IMR-90 (cell line): ENCODE results near the gene CALHM1. TPM values are rescaled to one million over a fixed set of nuclear protein-coding genes. Genes with fewer than 3 reads are reported as not detected.

Source experiments
- ATAC-seq: fragments of 200-7000 bp; cut with Tn5 transposase; 2 replicates; pipeline ENCODE4 v1.9.1; 2020; ENCODE audit warnings: low read depth, mild to moderate bottlenecking, moderate library complexity
- BruUV-seq: library from RNA; stranded (reverse); fragments of 400-500 nt; replicated peaks from 2 replicates; lab custom pipeline; 2021; lab: Mats Ljungman, UMichigan
- CTCF ChIA-PET: fragments of 300-600 bp; formaldehyde crosslinking; extraction: SDS; loops from one replicate; lab custom pipeline; 2021; ENCODE audit warnings: antibody characterized with exemption; lab: Yijun Ruan, JAX
- POLR2A ChIA-PET: fragments of 300-600 bp; sonication (Branson Sonifier 250); formaldehyde crosslinking; loops from one replicate; lab custom pipeline; 2022; ENCODE audit warnings: antibody characterized with exemption; ENCODE audit not compliant: unreplicated experiment; lab: Charles Lee
- DNase-seq: peaks from one replicate; pipeline ENCODE4 v3.0.0; 2013
- H2AFZ ChIP-seq: replicated peaks from 2 replicates; pipeline ENCODE3; 2013; ENCODE audit warnings: low read length, mild to moderate bottlenecking; ENCODE audit not compliant: poor library complexity
- H2AK5ac ChIP-seq: 2 replicates; pipeline ENCODE4 v1.6.1; 2013; ENCODE audit warnings: low read depth, low read length, inconsistent platforms
- H2AK9ac ChIP-seq: replicated peaks from 2 replicates; pipeline ENCODE3; 2013; ENCODE audit warnings: mild to moderate bottlenecking, low read depth, low read length, moderate library complexity; ENCODE audit not compliant: poor library complexity
- H2BK120ac ChIP-seq: 2 replicates; pipeline ENCODE4 v1.6.1; 2013; ENCODE audit warnings: low read depth, low read length, inconsistent platforms
- H2BK15ac ChIP-seq: 3 replicates; pipeline ENCODE4 v1.6.1; 2013; ENCODE audit warnings: low read depth, low read length, inconsistent platforms
- H2BK20ac ChIP-seq: 2 replicates; pipeline ENCODE4 v1.6.1; 2013; ENCODE audit warnings: low read depth, mild to moderate bottlenecking, inconsistent platforms, low read length, moderate library complexity
- H2BK5ac ChIP-seq: 2 replicates; pipeline ENCODE4 v1.6.1; 2013; ENCODE audit warnings: mild to moderate bottlenecking, low read depth, low read length, inconsistent platforms; ENCODE audit not compliant: poor library complexity, severe bottlenecking
- H3K14ac ChIP-seq: replicated peaks from 2 replicates; pipeline ENCODE4 v1.6.1; 2013; ENCODE audit warnings: low read depth, low read length, inconsistent platforms
- H3K18ac ChIP-seq: 2 replicates; pipeline ENCODE4 v1.6.1; 2013; ENCODE audit warnings: low read depth, low read length, control low read depth
- H3K23ac ChIP-seq: 2 replicates; pipeline ENCODE4 v1.6.1; 2013; ENCODE audit warnings: low read depth, low read length, inconsistent platforms
- H3K27ac ChIP-seq: 2 replicates; pipeline ENCODE4 v1.5.1; 2013; ENCODE audit warnings: mild to moderate bottlenecking, control low read depth, low read length; ENCODE audit not compliant: insufficient read depth
- H3K27me3 ChIP-seq: 2 replicates; pipeline ENCODE4 v1.6.1; 2013; ENCODE audit warnings: low read length; ENCODE audit not compliant: control insufficient read depth, insufficient read depth
- H3K36me3 ChIP-seq: 2 replicates; pipeline ENCODE4 v1.6.1; 2013; ENCODE audit warnings: low read length, mixed read lengths; ENCODE audit not compliant: control insufficient read depth, insufficient read depth
- H3K4ac ChIP-seq: 2 replicates; pipeline ENCODE4 v1.6.1; 2013; ENCODE audit warnings: low read depth, low read length, inconsistent platforms
- H3K4me1 ChIP-seq: 2 replicates; pipeline ENCODE4 v1.6.1; 2013; ENCODE audit warnings: low read length, mixed read lengths; ENCODE audit not compliant: control insufficient read depth, insufficient read depth
- H3K4me2 ChIP-seq: 2 replicates; pipeline ENCODE4 v1.6.1; 2013; ENCODE audit warnings: low read depth, mild to moderate bottlenecking, control low read depth, low read length, moderate library complexity
- H3K4me3 ChIP-seq: 2 replicates; pipeline ENCODE4 v1.5.1; 2013; ENCODE audit warnings: low read depth, mild to moderate bottlenecking, control low read depth, low read length, moderate library complexity; ENCODE audit not compliant: insufficient read depth
- H3K56ac ChIP-seq: 2 replicates; pipeline ENCODE4 v1.6.1; 2013; ENCODE audit warnings: low read length, inconsistent platforms; ENCODE audit not compliant: insufficient read depth; ENCODE audit errors: extremely low read depth
- H3K79me1 ChIP-seq, 2 experiments: 2 replicates each; pipeline ENCODE4 v1.6.1; 2013; ENCODE audit warnings: low read length in 2 of 2, inconsistent platforms in 1 of 2, low read depth in 1 of 2
- H3K9ac ChIP-seq: 2 replicates; pipeline ENCODE4 v1.6.1; 2013; ENCODE audit warnings: low read depth, low read length, control low read depth
- H3K9me1 ChIP-seq: 2 replicates; pipeline ENCODE4 v1.6.1; 2013; ENCODE audit warnings: low read length, inconsistent platforms; ENCODE audit not compliant: insufficient read depth
- H3K9me3 ChIP-seq: 2 replicates; pipeline ENCODE4 v1.6.1; 2013; ENCODE audit warnings: low read length; ENCODE audit not compliant: control insufficient read depth, insufficient read depth
- H4K20me1 ChIP-seq: 2 replicates; pipeline ENCODE4 v1.6.1; 2013; ENCODE audit warnings: low read length, inconsistent platforms; ENCODE audit not compliant: insufficient read depth
- H4K5ac ChIP-seq: 2 replicates; pipeline ENCODE4 v1.6.1; 2013; ENCODE audit warnings: mild to moderate bottlenecking, low read depth, low read length, control low read depth
- H4K8ac ChIP-seq, 2 experiments: 2 replicates each; pipeline ENCODE4 v1.6.1; 2013; ENCODE audit warnings: low read depth in 2 of 2, low read length in 2 of 2, control low read depth in 1 of 2, inconsistent platforms in 1 of 2
- H4K91ac ChIP-seq: 2 replicates; pipeline ENCODE4 v1.6.1; 2013; ENCODE audit warnings: low read depth, low read length, inconsistent platforms; ENCODE audit not compliant: insufficient read depth
- BHLHE40 ChIP-seq: fragments of 150-350 bp; IDR thresholded peaks from 2 replicates; pipeline ENCODE4 v1.6.1; 2016; ENCODE audit warnings: mild to moderate bottlenecking, low read depth, low read length
- CEBPB ChIP-seq: IDR thresholded peaks from 2 replicates; pipeline ENCODE4 v1.6.1; 2012; ENCODE audit warnings: low read depth, low read length, improper control_type of control experiment
- CHD1 ChIP-seq: IDR thresholded peaks from 2 replicates; pipeline ENCODE4 v1.6.1; 2012; ENCODE audit warnings: low read depth, low read length, improper control_type of control experiment
- CTCF ChIP-seq: conservative IDR thresholded peaks from 2 replicates; pipeline ENCODE4 v1.5.1; 2012; ENCODE audit warnings: mild to moderate bottlenecking, low read depth, low read length, improper control_type of control experiment
- MAFK ChIP-seq: IDR thresholded peaks from 2 replicates; pipeline ENCODE4 v1.6.1; 2012; ENCODE audit warnings: low read depth, low read length, improper control_type of control experiment
- MAZ ChIP-seq: IDR thresholded peaks from 2 replicates; pipeline ENCODE4 v1.6.1; 2012; ENCODE audit warnings: low read depth, mild to moderate bottlenecking, low read length, improper control_type of control experiment, moderate library complexity, borderline replicate concordance
- MXI1 ChIP-seq: IDR thresholded peaks from 2 replicates; pipeline ENCODE4 v1.6.1; 2012; ENCODE audit warnings: low read depth, mild to moderate bottlenecking, low read length, moderate library complexity, borderline replicate concordance
- NFE2L2 ChIP-seq: fragments of 150-350 bp; IDR thresholded peaks from 2 replicates; pipeline ENCODE4 v1.6.1; 2016; ENCODE audit warnings: low read depth, mild to moderate bottlenecking, low read length
- POLR2A ChIP-seq: IDR thresholded peaks from 2 replicates; pipeline ENCODE4 v1.6.1; 2012; ENCODE audit warnings: mild to moderate bottlenecking, low read depth, low read length
- RAD21 ChIP-seq: IDR thresholded peaks from 2 replicates; pipeline ENCODE4 v1.6.1; 2012; ENCODE audit warnings: low read length, improper control_type of control experiment
- USF2 ChIP-seq: fragments of 150-350 bp; IDR thresholded peaks from 2 replicates; pipeline ENCODE4 v1.6.1; 2017; ENCODE audit warnings: mild to moderate bottlenecking, antibody characterized with exemption, low read length, low read depth
- WGBS, 2 experiments: methylation state at CpG; one replicate each; pipeline versions ENCODE4 v1.1.5 to v1.1.7; 2013; ENCODE audit warnings: missing lambda C conversion rate in 2 of 2; ENCODE audit not compliant: insufficient read length in 1 of 2; ENCODE audit errors: extremely low coverage in 2 of 2; 5-methylcytosine and 5-hydroxymethylcytosine counted together
- dilution Hi-C: fragments of 300-500 bp; cut with HindIII; formaldehyde crosslinking; loops from one replicate; pipeline ENCODE4 v1.14.3; 2018; ENCODE audit warnings: low sequenced_read_pairs; ENCODE audit not compliant: unreplicated experiment
- in situ Hi-C: fragments of 300-500 bp; cut with MboI; formaldehyde crosslinking; loops from 3 replicates; pipeline ENCODE4 v1.14.3; 2019; ENCODE audit warnings: low sequenced_read_pairs, inconsistent platforms, mixed read lengths
- intact Hi-C: fragments of 100-400 bp; cut with micrococcal nuclease; formaldehyde crosslinking; loops from 2 replicates; pipeline ENCODE4 v1.10.0; 2022
- polyA plus RNA-seq, 3 experiments: library from polyadenylated mRNA; depleted of rRNA; stranded (reverse); fragments of >200 nt; gene quantifications; 2 replicates each; pipeline ENCODE4 v1.2.3, GENCODE V29; 2012; ENCODE audit warnings: low replicate concordance in 1 of 3
- total RNA-seq: library from RNA; depleted of rRNA; stranded (reverse); fragments of >200 nt; gene quantifications from 2 replicates; pipeline ENCODE4 v1.2.3, GENCODE V29; 2012

Gene CALHM1
- total and polyA plus RNA-seq, 2 of the 4 experiments (the other 2 are of a cell fraction): not detected

GRCh38 chr10:103502849-103503660 lies 44.4 kb upstream of the CALHM1 start:
- Histone ChIP-seq H3K4ac (no peak overlapping the region), H3K9me1 (no peaks in the 10 kb centered on the region; the same call in 1 of the 2 replicates), H3K9ac (no peak overlapping the region), H2BK20ac (no peak overlapping the region), H3K36me3 (no peaks in the 10 kb centered on the region), H3K14ac (no peak overlapping the region), H3K9me3 (no peaks in the 10 kb centered on the region), H2AFZ (no peak overlapping the region), H3K56ac (no peak overlapping the region), H2AK5ac (no peak overlapping the region), H3K27ac (no peak overlapping the region), H3K4me2 (no peak overlapping the region), H3K4me1 (0 out of 2 replicates have a peak, but pooled peaks cover 2% of the 10 kb centered on the region), H2BK5ac (no peak overlapping the region), H2BK120ac (no peak overlapping the region), H3K23ac (no peak overlapping the region), H4K20me1 (peaks cover 41% of the 10 kb centered on the region; the same call in 1 of the 2 replicates), H3K4me3 (no peak overlapping the region), H2BK15ac (no peak overlapping the region), H3K79me1 (no peaks in the 10 kb centered on the region), H3K27me3 (peaks cover 72% of the 10 kb centered on the region), H4K91ac (no peak overlapping the region), H2AK9ac (no peak overlapping the region), H3K18ac (no peak overlapping the region), H4K8ac (no peak overlapping the region), H4K5ac (no peak overlapping the region)
- BruUV-seq: no TSS peak
- ChIA-PET POLR2A (interaction anchor here (0.6 kb wide), 1 partner anchor 135 kb away, joined by 3 read pairs; the partner anchor contains the start of gene TAF5), CTCF (no interaction called here)
- TF ChIP-seq USF2 (no peak), MAFK (no peak), MXI1 (no peak), CEBPB (no peak), MAZ (no peak), NFE2L2 (no peak), BHLHE40 (no peak), CTCF (no peak), CHD1 (no peak), RAD21 (no peak), POLR2A (no peak)
- dilution Hi-C loops (no loop called here), intact Hi-C loops (no loop called here), in situ Hi-C loops (no loop called here)
- ATAC-seq (no peak), DNase-seq (no peak)
- WGBS, 2 experiments: 51% methylated on average over 8 of the region's 13 CpGs; no CpG with 5 or more reads in 1 of the 2 experiments
